GM18505 (cell line): ENCODE data around the gene BARD1.
A peak's percentile ranks its signal among the peaks of the same experiment; 100 is the strongest.

Experiments
- ATAC-seq: cut with Tn5 transposase; IDR thresholded peaks from one replicate; pipeline ENCODE4 v1.9.1; 2021; ENCODE audit not compliant: unreplicated experiment
- POLR2A ChIP-seq: IDR thresholded peaks from 4 replicates; pipeline ENCODE4 v1.6.1; 2011; ENCODE audit warnings: borderline replicate concordance; ENCODE audit not compliant: insufficient read depth, insufficient read length; ENCODE audit errors: extremely low read depth

The BARD1 gene

DNA sequence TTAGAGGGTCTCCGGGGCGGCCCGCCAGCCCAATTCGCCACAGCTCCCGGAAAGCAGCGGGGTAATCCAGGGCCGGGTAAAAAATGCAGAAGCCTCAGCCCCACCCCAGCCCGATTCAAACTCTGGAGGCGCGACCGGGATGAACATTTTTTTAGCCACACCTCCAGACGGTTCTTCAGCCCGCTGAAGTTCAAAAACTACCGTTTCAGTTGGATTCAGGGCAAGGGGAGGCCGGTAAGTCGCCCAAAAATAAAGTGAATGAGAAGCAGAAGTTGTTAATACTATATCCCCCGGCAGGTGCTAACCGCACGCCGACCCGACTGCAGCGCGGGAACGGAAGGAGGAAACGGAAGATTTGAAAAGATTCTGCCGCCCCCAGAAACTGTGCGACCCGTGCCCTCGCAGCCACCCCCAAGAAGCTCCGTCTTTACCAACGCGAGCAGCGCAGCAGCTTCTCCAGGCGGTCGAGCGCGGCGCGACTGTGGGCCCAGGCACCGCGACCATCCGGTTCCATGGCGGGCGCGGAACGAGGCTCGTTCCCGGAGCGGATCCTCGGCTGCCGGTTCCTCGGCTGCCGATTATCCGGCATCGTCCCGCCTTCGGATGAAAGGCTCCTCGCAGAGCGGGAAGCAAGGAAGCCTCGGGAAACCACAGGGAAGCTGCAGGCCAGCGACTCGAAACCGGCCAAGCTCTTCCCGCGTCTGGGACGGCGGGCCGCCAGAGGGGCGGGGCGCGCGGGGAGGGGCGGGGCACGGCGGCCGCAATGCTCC lies at the start of gene BARD1:
Gene BARD1, minus strand, starts transcription at position 703 of the 770 bp plus-strand sequence. Its CDS starts 114 bp downstream, at position 589.
- peak; percentile 32 for ATAC-seq
- TF ChIP-seq POLR2A, result peak; percentile 44

DNA sequence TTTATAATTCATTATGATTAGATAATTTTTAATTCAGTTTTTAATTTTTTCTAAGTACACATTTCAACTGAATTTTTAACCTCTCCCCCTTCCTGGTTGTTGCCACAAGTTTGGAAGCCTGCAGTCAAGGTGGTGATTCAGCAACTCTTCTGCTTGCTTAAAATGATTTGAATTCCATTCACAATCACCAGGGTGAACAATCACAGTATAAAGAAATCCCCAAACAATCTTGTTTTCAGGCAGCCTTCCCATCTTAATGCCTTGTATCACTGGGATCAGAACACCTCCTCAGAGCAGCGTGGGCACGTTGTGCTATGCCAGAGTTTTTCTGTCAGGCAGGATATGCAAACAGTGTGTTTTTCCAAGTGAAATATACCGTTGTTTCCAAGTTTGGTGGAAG lies 46.7 kb upstream of the BARD1 start:
- no peak for ATAC-seq
- no peak for TF ChIP-seq POLR2A

DNA sequence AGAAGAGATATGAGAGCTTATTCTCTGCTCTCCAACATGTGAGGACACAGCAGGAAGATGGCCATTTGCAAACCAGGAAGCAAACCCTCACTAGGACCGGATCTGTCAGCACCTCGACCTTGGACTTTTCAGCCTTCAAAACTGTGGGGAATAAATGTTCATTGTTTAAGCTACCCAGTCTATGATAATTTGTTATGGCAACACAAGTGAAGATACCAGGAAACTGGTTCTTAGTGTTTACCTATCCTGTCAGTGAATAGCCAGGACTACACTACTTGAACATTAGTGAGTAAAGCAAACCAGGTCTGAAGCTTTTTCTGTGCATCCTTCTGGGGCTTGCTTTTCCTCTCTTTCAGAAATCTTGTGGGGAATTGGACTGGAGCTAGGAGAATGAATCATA lies 44.4 kb upstream of the BARD1 start:
- TF ChIP-seq POLR2A, result no peak
- no peak for ATAC-seq

DNA sequence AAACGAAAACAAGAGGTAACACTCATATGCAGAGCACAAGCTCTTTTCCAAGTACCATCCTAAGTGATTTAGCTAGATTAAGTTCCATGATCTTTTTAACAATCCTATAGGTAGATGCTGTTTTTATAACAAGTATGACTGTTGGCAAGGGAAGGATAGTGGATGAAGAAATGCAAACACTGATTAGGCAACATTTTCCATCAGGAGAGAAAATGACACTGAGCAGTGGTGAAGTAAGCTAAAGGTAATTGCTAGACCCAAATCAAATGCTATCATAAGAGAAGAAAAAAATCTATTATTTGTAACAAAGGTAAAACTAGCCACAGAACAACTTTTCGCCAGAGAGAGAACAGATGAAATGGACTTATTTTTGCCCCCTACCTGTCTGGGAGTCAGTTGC lies 34.3 kb upstream of the BARD1 start:
- TF ChIP-seq POLR2A, result no peak
- ATAC-seq, result no peak

DNA sequence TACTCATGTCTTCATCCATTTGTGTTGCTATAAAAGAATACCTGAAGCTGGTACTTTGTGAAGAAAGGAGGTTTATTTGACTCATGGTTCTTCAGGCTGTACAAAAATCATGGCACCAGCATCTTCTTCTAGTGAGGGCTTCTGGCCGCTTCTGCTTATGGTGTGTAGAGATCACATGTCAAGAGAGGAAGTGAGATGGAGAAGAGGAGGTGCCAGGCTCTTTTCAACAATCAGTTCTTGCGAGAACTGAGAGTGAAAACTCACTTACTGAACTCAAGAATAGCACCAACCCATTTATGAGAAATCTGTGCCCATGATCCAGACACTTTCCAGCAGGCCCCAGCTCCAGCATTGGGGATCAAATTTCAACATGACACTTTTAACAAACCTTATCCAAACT lies 30.0 kb upstream of the BARD1 start:
- no peak for TF ChIP-seq POLR2A
- peak; percentile 77 for ATAC-seq

DNA sequence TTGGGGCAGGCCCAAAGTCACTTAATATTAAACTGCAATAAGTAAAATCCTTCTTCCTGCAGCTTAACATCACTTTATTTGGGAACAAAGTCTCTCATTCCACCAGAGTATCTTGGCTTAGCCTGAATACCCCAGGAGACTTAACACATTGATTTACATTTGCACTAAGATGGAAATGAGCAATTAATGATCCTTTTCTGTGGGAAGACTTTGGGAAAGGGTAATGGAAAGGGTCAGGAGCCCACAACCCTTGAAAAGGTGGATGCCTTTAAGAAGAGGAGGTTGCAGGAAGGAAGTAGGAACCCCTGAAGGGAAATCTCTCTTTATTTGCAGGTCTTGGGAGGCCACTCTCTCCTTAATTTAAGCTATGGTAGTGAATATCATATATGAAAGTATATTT lies 28.0 kb upstream of the BARD1 start:
- no peak for TF ChIP-seq POLR2A
- no peak for ATAC-seq

DNA sequence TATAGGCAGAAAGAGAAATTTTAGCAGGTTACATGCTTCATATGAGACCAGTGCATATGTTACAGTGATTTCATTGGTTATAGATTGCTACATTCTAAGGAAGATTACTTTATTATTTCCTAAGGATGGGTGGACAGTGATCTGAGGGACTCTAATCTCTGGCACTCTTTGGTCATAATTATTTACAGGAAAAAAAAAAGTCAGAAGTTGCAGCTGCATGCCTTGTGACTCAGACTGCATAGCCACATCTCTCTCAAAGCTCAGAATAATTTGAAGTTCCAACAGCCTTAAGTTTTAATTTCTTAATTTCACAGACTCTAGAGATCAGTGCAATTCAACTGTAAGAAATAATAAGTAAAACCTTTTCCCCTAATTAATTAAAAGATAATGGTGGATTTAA lies 27.1 kb upstream of the BARD1 start:
- ATAC-seq, result no peak
- TF ChIP-seq POLR2A, result no peak

DNA sequence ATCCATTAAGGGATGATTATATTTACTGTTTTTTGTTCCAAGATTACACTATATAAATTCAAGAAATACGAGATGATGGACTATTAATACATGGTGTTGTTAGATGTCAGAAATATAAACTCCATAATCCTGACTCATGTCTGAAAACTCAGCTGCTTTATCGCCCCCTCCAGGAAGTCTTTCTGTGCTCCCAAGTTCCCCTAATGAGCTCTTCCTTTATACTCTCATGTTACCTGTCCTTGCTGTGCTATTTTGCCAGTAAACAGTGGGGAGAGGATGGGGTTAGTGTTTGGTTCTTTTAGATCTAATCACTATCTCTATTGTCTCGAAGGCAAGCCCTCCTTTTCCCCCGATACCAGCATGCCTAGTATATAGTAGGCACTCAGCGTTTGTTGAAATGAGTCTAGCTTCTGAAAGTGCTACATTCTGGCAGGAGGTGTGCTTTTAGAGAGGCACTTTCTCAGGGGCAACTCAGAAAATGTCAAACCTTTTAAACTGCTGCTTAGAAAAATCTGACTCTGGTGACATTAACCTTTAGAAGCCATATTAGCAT lies 21.4 kb upstream of the BARD1 start:
- TF ChIP-seq POLR2A, result no peak
- no peak for ATAC-seq

DNA sequence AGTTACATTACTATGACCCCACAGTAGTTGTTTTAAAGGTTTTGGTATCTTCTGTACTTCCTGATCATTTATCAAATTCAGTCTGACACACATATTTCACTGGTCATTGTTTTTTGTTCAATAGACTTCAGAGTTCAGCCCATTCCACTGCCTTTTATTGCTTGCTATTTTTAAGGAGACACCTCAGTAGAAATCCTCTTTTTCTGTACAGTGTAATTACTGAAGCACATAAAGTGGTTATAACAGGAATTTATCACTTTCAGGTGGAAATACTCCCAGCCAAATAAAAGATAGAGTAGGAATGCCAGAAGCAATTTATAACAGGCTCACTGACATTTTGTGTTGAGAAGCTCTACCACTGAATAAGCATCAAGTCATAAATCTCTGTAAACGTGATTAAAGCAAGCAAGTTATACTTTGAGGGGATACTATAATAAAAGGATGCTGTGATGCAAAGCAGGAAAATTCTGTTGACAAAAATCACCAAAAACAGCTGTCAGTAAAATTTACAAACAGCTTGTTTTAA lies 6.6 kb upstream of the BARD1 start:
- no peak for ATAC-seq
- TF ChIP-seq POLR2A, result no peak

DNA sequence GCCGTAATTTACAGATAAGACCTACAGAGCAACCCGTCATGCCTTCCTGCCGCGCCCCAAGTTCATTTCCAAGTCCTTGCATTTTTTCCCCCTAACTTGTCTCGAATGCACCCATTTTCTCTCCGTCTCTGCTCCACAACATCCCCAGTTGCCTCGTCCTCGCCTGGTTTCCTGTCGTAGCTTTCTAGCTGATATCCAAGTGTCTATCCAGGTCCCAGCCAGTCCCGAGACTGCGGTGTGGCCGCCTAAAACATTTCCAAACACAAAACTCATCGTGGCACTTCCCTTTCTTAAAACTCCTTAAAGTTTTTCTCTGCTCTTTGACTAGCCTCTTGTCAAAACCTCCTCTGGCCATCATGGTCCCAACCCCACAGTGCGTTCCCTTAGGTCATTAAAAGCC lies 1.2 kb upstream of the BARD1 start:
- no peak for TF ChIP-seq POLR2A
- no peak for ATAC-seq

DNA sequence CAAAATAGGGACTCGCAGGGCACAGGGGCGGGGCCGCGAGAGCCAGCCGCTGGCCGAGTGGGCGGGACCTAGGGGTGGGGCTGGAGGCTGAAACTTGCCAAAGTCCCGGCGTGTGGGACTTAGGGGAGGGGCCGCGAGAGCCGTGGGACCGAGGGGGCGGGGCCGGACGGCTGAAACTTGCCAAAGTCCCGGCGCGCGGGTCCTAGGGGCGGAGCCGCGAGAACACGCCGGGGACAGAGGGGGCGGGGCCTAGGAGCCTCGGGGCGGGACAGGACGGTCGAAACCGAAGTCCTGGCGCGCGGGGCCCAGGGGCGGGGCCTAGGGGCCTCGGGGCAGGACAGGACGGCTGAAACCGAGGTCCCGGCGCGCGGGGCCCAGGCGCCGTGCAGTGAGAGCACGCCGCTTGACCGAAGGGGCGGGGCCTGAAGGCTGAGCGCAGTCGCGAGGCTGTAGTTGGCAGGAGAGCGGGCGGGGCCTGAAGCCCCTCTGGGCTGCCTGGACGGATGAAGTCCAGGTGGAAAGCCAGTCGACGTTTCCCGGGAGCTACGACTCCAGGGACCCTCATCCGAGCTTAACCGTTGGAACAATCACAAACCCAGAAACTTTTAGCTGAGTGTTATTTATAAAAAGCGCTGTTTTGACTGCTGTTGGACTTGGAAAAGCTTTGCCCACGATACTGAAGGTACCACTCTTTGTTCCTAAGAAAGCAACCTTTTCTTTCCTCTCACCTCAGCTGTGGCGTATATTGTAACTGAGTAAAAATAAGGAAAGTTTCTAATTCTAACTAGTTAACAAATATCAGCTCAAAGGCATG lies 475 bp upstream of the BARD1 start:
- TF ChIP-seq POLR2A, result peak; percentile 70
- peak; percentile 87 for ATAC-seq

DNA sequence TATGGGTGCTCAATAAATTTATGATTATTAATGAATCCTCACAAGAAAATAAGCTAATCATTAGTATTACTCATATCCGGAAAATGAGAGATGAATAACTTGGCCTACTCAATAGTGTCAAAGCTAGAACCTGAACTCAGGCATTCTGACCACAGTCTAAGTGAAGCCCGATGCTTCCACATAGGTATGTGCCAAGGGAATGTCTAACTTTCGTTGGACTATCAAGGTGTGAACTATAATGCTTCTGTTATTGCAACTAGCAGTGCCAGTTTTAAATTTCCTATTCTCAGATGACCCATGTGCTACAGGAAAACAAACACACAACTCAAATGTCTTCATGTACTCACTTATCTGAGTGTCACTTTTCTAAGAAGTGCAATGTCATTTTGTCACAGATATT lies 1.8 kb downstream of the BARD1 start:
- ATAC-seq, result no peak
- no peak for TF ChIP-seq POLR2A

DNA sequence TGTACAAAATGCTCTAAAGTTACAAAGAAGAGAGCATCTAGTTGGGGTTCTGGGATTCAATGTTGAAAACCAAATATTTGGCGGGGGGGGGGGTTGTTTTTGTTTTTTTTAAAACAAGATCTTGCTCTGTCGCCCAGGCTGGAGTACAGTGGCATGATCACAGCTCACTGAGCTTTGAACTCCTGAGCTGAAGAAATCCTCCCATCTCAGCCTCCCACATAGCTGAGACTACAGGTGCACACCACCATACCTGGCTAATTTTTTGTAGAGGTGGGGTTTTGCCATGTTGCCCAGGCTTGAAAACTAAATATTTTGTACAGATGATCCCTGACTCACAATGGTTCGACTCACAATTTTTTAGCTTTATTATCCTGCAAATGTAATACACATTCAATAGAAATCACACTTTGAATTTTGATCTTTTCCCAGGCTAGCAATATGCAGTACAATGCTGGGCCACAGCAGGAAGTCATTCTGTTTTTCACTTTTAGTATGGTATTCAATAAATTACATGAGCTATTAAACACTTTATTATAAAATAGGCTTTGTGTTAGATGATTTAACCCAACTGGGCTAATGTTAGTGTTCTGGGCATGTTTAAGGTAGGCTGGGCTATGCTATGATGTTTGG lies 7.6 kb downstream of the BARD1 start:
- TF ChIP-seq POLR2A, result no peak
- ATAC-seq, result no peak
